ENCODE measurements around the gene TSPAN31. TPM values are rescaled to one million over a fixed set of nuclear protein-coding genes. Genes with fewer than 3 reads are reported as not detected.

The TSPAN31 gene
- polyA plus RNA-seq, 1 donor (not counting 4 experiments of a cell fraction or from before 2014, with no cell fraction given): 47.7 TPM

- Histone ChIP-seq H3K4me3 (ENCODE audit: control insufficient read depth in 2 of 3, extremely low read depth in 1 of 3, insufficient read depth in 2 of 3, low read depth in 1 of 3, low read length in 3 of 3) (no peak overlapping the region), H3K9me3 (ENCODE audit: control insufficient read depth, low read depth, low read length) (no peaks in the 10 kb centered on the region), H3K4me1 (ENCODE audit: control insufficient read depth, extremely low read depth, insufficient read depth, low read length) (no peaks in the 10 kb centered on the region), H3K9me1 (ENCODE audit: control insufficient read depth, extremely low read depth, insufficient read depth, low read length) (no peaks in the 10 kb centered on the region), H4K20me1 (ENCODE audit: control insufficient read depth, extremely low read depth, insufficient read depth, low read length) (no peaks in the 10 kb centered on the region), H3K36me3 (ENCODE audit: control insufficient read depth in 2 of 2, extremely low read depth in 1 of 2, insufficient read depth in 2 of 2, low read length in 2 of 2) (peaks cover 9 to 16% of the 10 kb centered on the region in 2 experiments), H3K27ac (ENCODE audit: control insufficient read depth, insufficient read depth, low read length) (no peak overlapping the region), H3K4me2 (ENCODE audit: control insufficient read depth, extremely low read depth, insufficient read depth, low read depth, low read length) (no peak overlapping the region), H3K27me3 (ENCODE audit: control insufficient read depth, extremely low read depth, insufficient read depth, low read length) (no peaks in the 10 kb centered on the region), H3K79me2 (ENCODE audit: control insufficient read depth, insufficient read depth, low read length) (no peaks in the 10 kb centered on the region), H2AFZ (ENCODE audit: control insufficient read depth, low read length) (no peak overlapping the region), H3K9ac (ENCODE audit: control insufficient read depth, extremely low read depth, insufficient read depth, low read length) (no peak overlapping the region)
- FAIRE-seq (no peak), DNase-seq (ENCODE audit: low read depth, low spot score) (no peak)
- TF ChIP-seq CTCF (optimal IDR thresholded peaks at IDR 0.05 in 1 of 3, IDR thresholded peaks at IDR 0.05 in 1 of 3, conservative IDR thresholded peaks at IDR 0.05 in 1 of 3; ENCODE audit: extremely low read depth in 1 of 3, insufficient read depth in 2 of 3, low read length in 3 of 3) (no peak), EZH2 (IDR thresholded peaks at IDR 0.05; ENCODE audit: low read length) (no peak)
- dilution Hi-C loops (cut with MboI; ENCODE audit: extremely low pct_ligation_motif_present, low sequenced_read_pairs): no loop called here
Observed at GRCh38 chr12:57717846-57718640, 26.8 kb upstream of the TSPAN31 start.

- Histone ChIP-seq H3K9ac (ENCODE audit: control insufficient read depth, extremely low read depth, insufficient read depth, low read length) (no peak overlapping the region), H3K27ac (ENCODE audit: control insufficient read depth, insufficient read depth, low read length) (no peak overlapping the region), H3K9me1 (ENCODE audit: control insufficient read depth, extremely low read depth, insufficient read depth, low read length) (no peaks in the 10 kb centered on the region), H3K4me3 (ENCODE audit: control insufficient read depth in 2 of 3, extremely low read depth in 1 of 3, insufficient read depth in 2 of 3, low read depth in 1 of 3, low read length in 3 of 3) (no peak overlapping the region), H3K27me3 (ENCODE audit: control insufficient read depth, extremely low read depth, insufficient read depth, low read length) (no peaks in the 10 kb centered on the region), H3K36me3 (ENCODE audit: control insufficient read depth in 2 of 2, extremely low read depth in 1 of 2, insufficient read depth in 2 of 2, low read length in 2 of 2) (peaks cover 5 to 16% of the 10 kb centered on the region in 2 experiments), H3K4me1 (ENCODE audit: control insufficient read depth, extremely low read depth, insufficient read depth, low read length) (no peaks in the 10 kb centered on the region), H3K4me2 (ENCODE audit: control insufficient read depth, extremely low read depth, insufficient read depth, low read depth, low read length) (no peak overlapping the region), H3K79me2 (ENCODE audit: control insufficient read depth, insufficient read depth, low read length) (no peaks in the 10 kb centered on the region), H4K20me1 (ENCODE audit: control insufficient read depth, extremely low read depth, insufficient read depth, low read length) (no peaks in the 10 kb centered on the region), H3K9me3 (ENCODE audit: control insufficient read depth, low read depth, low read length) (no peaks in the 10 kb centered on the region), H2AFZ (ENCODE audit: control insufficient read depth, low read length) (no peak overlapping the region)
- FAIRE-seq: no peak
- dilution Hi-C loops (cut with MboI; ENCODE audit: extremely low pct_ligation_motif_present, low sequenced_read_pairs): no loop called here
- DNase-seq (ENCODE audit: low read depth, low spot score): no peak
- TF ChIP-seq EZH2 (IDR thresholded peaks at IDR 0.05; ENCODE audit: low read length) (no peak), CTCF (optimal IDR thresholded peaks at IDR 0.05 in 1 of 3, IDR thresholded peaks at IDR 0.05 in 1 of 3, conservative IDR thresholded peaks at IDR 0.05 in 1 of 3; ENCODE audit: extremely low read depth in 1 of 3, insufficient read depth in 2 of 3, low read length in 3 of 3) (no peak)
Observed at GRCh38 chr12:57718641-57719528, 26.0 kb upstream of the TSPAN31 start.

All from keratinocyte (primary cell).